Astrocyte (in vitro differentiated cells and primary cell): Measurements from ENCODE around the gene C18orf32. TPM values are rescaled to one million over a fixed set of nuclear protein-coding genes. Genes with fewer than 3 reads are reported as not detected.
"Not testable (repeated sequence)": the region's sequence is repeated elsewhere in the genome, so short reads cannot be mapped to it uniquely, and the experiment has no call there.

Experiments
- DNase-seq: peaks from one replicate; pipeline ENCODE4 v3.0.0-alpha.2; 2010; ENCODE audit warnings: low read depth
- FAIRE-seq: peaks from 2 replicates; lab custom pipeline; 2011; peaks lifted over from hg19 to GRCh38; lab: Jason Lieb, UNC
- H2AFZ ChIP-seq: 2 replicates; pipeline ENCODE4 v1.6.0; 2012; ENCODE audit warnings: low read depth, low read length, inconsistent platforms
- H3K27ac ChIP-seq: 2 replicates; pipeline ENCODE4 v1.5.1; 2011; ENCODE audit warnings: low read depth, low read length, inconsistent platforms
- H3K27me3 ChIP-seq: 2 replicates; pipeline ENCODE4 v1.6.0; 2011; ENCODE audit warnings: low read length, inconsistent platforms; ENCODE audit not compliant: insufficient read depth
- H3K36me3 ChIP-seq: 2 replicates; pipeline ENCODE4 v1.5.1; 2011; ENCODE audit warnings: low read length, inconsistent platforms; ENCODE audit not compliant: insufficient read depth
- H3K4me1 ChIP-seq: 2 replicates; pipeline ENCODE4 v1.5.1; 2011; ENCODE audit warnings: low read length, inconsistent platforms; ENCODE audit not compliant: insufficient read depth
- H3K4me2 ChIP-seq: 2 replicates; pipeline ENCODE4 v1.6.0; 2012; ENCODE audit warnings: low read length, inconsistent platforms
- H3K4me3 ChIP-seq: 2 replicates; pipeline ENCODE4 v1.5.1; 2011; ENCODE audit warnings: low read depth, mild to moderate bottlenecking, low read length, inconsistent platforms; ENCODE audit not compliant: insufficient read depth
- H3K79me2 ChIP-seq: 2 replicates; pipeline ENCODE4 v1.6.0; 2012; ENCODE audit warnings: mild to moderate bottlenecking, low read length, inconsistent platforms; ENCODE audit not compliant: insufficient read depth
- H3K9ac ChIP-seq: 2 replicates; pipeline ENCODE4 v1.6.0; 2012; ENCODE audit warnings: mild to moderate bottlenecking, low read length, inconsistent platforms
- H3K9me3 ChIP-seq: 2 replicates; pipeline ENCODE4 v1.5.1; 2012; ENCODE audit warnings: low read depth, mild to moderate bottlenecking, low read length, inconsistent platforms; ENCODE audit not compliant: insufficient read depth
- H4K20me1 ChIP-seq: 2 replicates; pipeline ENCODE4 v1.6.0; 2012; ENCODE audit warnings: low read length, inconsistent platforms; ENCODE audit not compliant: insufficient read depth
- H3K27ac Mint-ChIP-seq: one replicate; pipeline ENCODE4 v1.8.0; 2021; ENCODE audit warnings: mild to moderate bottlenecking, mixed read lengths; ENCODE audit not compliant: unreplicated experiment
- H3K27me3 Mint-ChIP-seq: one replicate; pipeline ENCODE4 v1.8.0; 2021; ENCODE audit warnings: low read depth, mixed read lengths; ENCODE audit not compliant: unreplicated experiment
- H3K36me3 Mint-ChIP-seq: one replicate; pipeline ENCODE4 v1.8.0; 2021; ENCODE audit warnings: low read depth, mixed read lengths; ENCODE audit not compliant: unreplicated experiment
- H3K4me1 Mint-ChIP-seq: one replicate; pipeline ENCODE4 v1.8.0; 2021; ENCODE audit warnings: low read depth, mixed read lengths; ENCODE audit not compliant: unreplicated experiment
- H3K4me3 Mint-ChIP-seq: one replicate; pipeline ENCODE4 v1.8.0; 2021; ENCODE audit warnings: mild to moderate bottlenecking, moderate library complexity, mixed read lengths; ENCODE audit not compliant: unreplicated experiment
- H3K9me3 Mint-ChIP-seq: one replicate; pipeline ENCODE4 v1.8.0; 2021; ENCODE audit warnings: mild to moderate bottlenecking, mixed read lengths; ENCODE audit not compliant: unreplicated experiment
- CTCF ChIP-seq: IDR thresholded peaks from 2 replicates; pipeline ENCODE4 v1.5.1; 2011; ENCODE audit warnings: low read depth, mild to moderate bottlenecking, inconsistent platforms, low read length, moderate library complexity; ENCODE audit not compliant: insufficient read depth
- EZH2 ChIP-seq: IDR thresholded peaks from 2 replicates; pipeline ENCODE4 v1.6.1; 2012; ENCODE audit warnings: mild to moderate bottlenecking, low read length, inconsistent platforms; ENCODE audit not compliant: insufficient read depth
- total RNA-seq: library from RNA; stranded (reverse); gene quantifications from 2 replicates; pipeline ENCODE4 v1.2.1, GENCODE V29; 2021

The C18orf32 gene
- total RNA-seq, 1 donor from 2014 or later: 40.3 TPM

- no peak overlapping the region for H2AFZ ChIP-seq
- no peak overlapping the region for H3K4me3 Mint-ChIP-seq
- H3K9me3 ChIP-seq: no peaks in the 10 kb centered on the region
- H3K9ac ChIP-seq: no peak overlapping the region
- peaks cover 2% of the 10 kb centered on the region for H3K36me3 Mint-ChIP-seq
- H3K4me1 Mint-ChIP-seq: peaks cover 2% of the 10 kb centered on the region
- TF ChIP-seq EZH2 (no peak), CTCF (no peak)
- no peaks in the 10 kb centered on the region for H4K20me1 ChIP-seq
- H3K27me3 ChIP-seq: no peaks in the 10 kb centered on the region
- no peak overlapping the region for H3K27ac Mint-ChIP-seq
- no peaks in the 10 kb centered on the region for H3K79me2 ChIP-seq
- H3K4me1 ChIP-seq: no peaks in the 10 kb centered on the region
- no peak for DNase-seq
- no peak overlapping the region for H3K4me2 ChIP-seq
- H3K27ac ChIP-seq: no peak overlapping the region
- peaks cover 10% of the 10 kb centered on the region for H3K27me3 Mint-ChIP-seq
- H3K4me3 ChIP-seq: no peak overlapping the region
- no peaks in the 10 kb centered on the region for H3K9me3 Mint-ChIP-seq
- no peak for FAIRE-seq
- H3K36me3 ChIP-seq: no peaks in the 10 kb centered on the region
Observed at GRCh38 chr18:49514577-49514976, 27.5 kb upstream of the C18orf32 start.

- H3K27me3 Mint-ChIP-seq: peaks cover 11% of the 10 kb centered on the region
- not testable (repeated sequence) for H3K9me3 ChIP-seq, H3K4me2 ChIP-seq, H3K79me2 ChIP-seq, H3K36me3 Mint-ChIP-seq, H3K27me3 ChIP-seq, H3K9me3 Mint-ChIP-seq, H3K27ac Mint-ChIP-seq, H3K4me1 Mint-ChIP-seq, H3K27ac ChIP-seq, H3K4me1 ChIP-seq, H3K36me3 ChIP-seq, H3K4me3 ChIP-seq, H2AFZ ChIP-seq, DNase-seq, H3K9ac ChIP-seq, FAIRE-seq, H4K20me1 ChIP-seq, H3K4me3 Mint-ChIP-seq
Observed at GRCh38 chr18:49512876-49513275, 25.8 kb upstream of the C18orf32 start.

GRCh38 chr18:49510393-49511115, 23.5 kb upstream of the C18orf32 start:
- H3K4me3 Mint-ChIP-seq: no peak overlapping the region
- no peaks in the 10 kb centered on the region for H3K27me3 ChIP-seq

GRCh38 chr18:49506438-49506837, 19.4 kb upstream of the C18orf32 start:
- not testable (repeated sequence) for H3K4me1 Mint-ChIP-seq, H3K9ac ChIP-seq, H3K36me3 ChIP-seq, FAIRE-seq, H3K4me3 ChIP-seq, H3K27ac ChIP-seq, H3K36me3 Mint-ChIP-seq, H3K4me1 ChIP-seq, DNase-seq, H3K4me2 ChIP-seq, H3K9me3 ChIP-seq, H4K20me1 ChIP-seq, H3K27me3 Mint-ChIP-seq, H3K79me2 ChIP-seq, H3K4me3 Mint-ChIP-seq, H3K9me3 Mint-ChIP-seq, H2AFZ ChIP-seq, H3K27ac Mint-ChIP-seq, H3K27me3 ChIP-seq

More at GRCh38 chr18:49510393-49511115, 23.5 kb upstream of the C18orf32 start:
- no peak overlapping the region for H3K4me2 ChIP-seq
- H3K9me3 Mint-ChIP-seq: no peaks in the 10 kb centered on the region
- H2AFZ ChIP-seq: no peak overlapping the region
- no peaks in the 10 kb centered on the region for H3K4me1 Mint-ChIP-seq
- peak; percentile 59 for FAIRE-seq
- H3K9ac ChIP-seq: no peak overlapping the region
- no peak overlapping the region for H3K27ac ChIP-seq
- no peaks in the 10 kb centered on the region for H3K36me3 Mint-ChIP-seq
- no peaks in the 10 kb centered on the region for H4K20me1 ChIP-seq
- H3K9me3 ChIP-seq: no peaks in the 10 kb centered on the region
- TF ChIP-seq CTCF (peak; percentile 94), EZH2 (no peak)
- H3K27me3 Mint-ChIP-seq: peaks cover 8% of the 10 kb centered on the region
- DNase-seq: no peak
- no peaks in the 10 kb centered on the region for H3K79me2 ChIP-seq
- no peak overlapping the region for H3K27ac Mint-ChIP-seq
- H3K4me1 ChIP-seq: no peaks in the 10 kb centered on the region
- no peak overlapping the region for H3K4me3 ChIP-seq
- H3K36me3 ChIP-seq: no peaks in the 10 kb centered on the region
